Measurements from ENCODE around the gene GRIN3A.

DNA sequence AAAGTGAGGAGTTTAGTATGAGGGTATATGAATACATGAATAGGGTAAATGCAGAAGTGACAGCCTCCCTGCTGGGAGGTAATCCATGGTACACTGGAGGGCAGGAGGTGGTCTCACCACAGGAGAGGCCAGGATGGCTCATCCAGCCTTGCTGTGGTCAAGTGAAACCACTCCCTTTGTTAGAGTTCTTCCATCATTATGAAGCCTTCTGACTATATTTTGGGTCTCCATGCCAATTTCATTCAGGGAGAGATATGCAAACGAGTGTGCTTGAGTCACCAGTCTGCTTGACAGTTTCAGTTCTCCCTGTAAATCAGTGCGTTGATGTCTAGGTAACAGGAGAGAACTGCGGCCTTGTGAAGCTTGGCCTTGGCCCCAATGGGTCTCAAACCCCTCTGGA lies 160.1 kb downstream of the GRIN3A start:
- TF ChIP-seq, protein P1, sequence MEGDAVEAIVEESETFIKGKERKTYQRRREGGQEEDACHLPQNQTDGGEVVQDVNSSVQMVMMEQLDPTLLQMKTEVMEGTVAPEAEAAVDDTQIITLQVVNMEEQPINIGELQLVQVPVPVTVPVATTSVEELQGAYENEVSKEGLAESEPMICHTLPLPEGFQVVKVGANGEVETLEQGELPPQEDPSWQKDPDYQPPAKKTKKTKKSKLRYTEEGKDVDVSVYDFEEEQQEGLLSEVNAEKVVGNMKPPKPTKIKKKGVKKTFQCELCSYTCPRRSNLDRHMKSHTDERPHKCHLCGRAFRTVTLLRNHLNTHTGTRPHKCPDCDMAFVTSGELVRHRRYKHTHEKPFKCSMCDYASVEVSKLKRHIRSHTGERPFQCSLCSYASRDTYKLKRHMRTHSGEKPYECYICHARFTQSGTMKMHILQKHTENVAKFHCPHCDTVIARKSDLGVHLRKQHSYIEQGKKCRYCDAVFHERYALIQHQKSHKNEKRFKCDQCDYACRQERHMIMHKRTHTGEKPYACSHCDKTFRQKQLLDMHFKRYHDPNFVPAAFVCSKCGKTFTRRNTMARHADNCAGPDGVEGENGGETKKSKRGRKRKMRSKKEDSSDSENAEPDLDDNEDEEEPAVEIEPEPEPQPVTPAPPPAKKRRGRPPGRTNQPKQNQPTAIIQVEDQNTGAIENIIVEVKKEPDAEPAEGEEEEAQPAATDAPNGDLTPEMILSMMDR (IDR thresholded peaks at IDR 0.05): no peak
- TF ChIP-seq JUND (IDR thresholded peaks at IDR 0.05): no peak
- TF ChIP-seq RAD21 (IDR thresholded peaks at IDR 0.05; ENCODE audit: low read length): no peak
- TF ChIP-seq NRF1 (IDR thresholded peaks at IDR 0.05; ENCODE audit: low read depth, low read length): no peak
